Measurements from ENCODE around the gene KCNH4.

GRCh38 chr17:42113293-42114069, 67.5 kb downstream of the KCNH4 start:
- TF ChIP-seq POLR2A (IDR thresholded peaks at IDR 0.05) (no peak), CTCF (IDR thresholded peaks at IDR 0.05) (no peak)

Measured in tibial nerve (tissue), 3 donors.